HG03103 (cell line): ENCODE measurements around the gene KLK11.

Experiments
- ATAC-seq: cut with Tn5 transposase; IDR thresholded peaks from one replicate; pipeline ENCODE4 v1.9.1; 2021; ENCODE audit warnings: low read depth; ENCODE audit not compliant: unreplicated experiment

Gene KLK11

DNA sequence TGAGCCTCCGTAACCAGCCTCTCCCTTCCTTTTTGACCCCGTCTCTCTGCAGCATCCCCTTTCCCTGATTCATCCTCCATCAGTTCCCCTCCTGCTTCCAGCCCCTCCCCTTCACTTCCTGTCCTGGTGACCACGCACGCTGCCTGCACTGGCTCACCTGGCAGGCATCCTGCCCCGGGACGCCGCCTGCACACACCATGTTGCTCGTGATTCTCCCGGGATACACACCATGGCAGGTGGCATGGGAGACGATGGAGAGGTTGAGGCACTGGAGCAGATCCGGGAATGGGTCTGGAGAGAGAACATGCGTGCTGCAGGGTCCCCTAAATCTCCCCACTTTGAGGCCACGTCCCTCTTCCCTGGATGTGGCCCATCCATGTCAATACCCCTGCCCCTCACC lies 4.2 kb upstream of the KLK11 start:
- no peak for ATAC-seq

DNA sequence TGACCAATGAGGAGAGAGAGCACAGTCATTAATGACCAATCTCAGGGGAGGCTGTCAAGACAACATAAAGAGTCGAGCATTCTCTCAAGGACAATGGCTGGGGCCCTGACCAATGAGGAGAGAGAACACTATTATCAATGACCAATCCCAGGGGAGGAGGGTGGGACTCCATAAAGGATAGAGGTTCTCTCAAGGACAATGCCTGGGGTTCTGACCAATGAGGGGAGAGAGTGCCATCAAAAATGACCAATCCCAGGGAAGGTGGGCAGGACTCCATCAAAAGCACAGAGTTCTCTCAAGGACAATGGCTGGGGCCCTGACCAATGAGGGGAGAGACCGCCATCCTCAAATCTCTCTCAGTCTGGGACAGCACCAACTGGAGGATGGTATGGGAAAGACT lies 3.3 kb upstream of the KLK11 start:
- no peak for ATAC-seq

DNA sequence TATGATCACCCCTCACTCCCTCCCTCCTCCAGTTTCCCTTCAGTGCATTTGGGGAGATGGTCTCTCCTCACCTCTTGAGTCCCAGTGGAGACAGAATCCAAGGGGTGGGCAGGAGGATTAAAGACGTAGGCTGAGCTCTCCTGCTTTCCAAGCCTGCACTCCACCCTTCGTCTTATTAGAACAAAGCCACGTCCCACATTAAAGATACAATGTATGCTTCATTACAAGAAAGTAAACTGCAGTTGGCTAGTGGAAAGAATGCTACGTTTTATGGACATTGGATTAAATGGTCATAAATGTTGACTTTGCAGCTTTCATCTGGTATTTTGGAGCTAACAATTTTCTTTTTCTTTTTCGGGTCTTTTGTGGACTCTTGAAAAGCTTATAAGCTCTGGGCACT lies 1.5 kb upstream of the KLK11 start:
- no peak for ATAC-seq

DNA sequence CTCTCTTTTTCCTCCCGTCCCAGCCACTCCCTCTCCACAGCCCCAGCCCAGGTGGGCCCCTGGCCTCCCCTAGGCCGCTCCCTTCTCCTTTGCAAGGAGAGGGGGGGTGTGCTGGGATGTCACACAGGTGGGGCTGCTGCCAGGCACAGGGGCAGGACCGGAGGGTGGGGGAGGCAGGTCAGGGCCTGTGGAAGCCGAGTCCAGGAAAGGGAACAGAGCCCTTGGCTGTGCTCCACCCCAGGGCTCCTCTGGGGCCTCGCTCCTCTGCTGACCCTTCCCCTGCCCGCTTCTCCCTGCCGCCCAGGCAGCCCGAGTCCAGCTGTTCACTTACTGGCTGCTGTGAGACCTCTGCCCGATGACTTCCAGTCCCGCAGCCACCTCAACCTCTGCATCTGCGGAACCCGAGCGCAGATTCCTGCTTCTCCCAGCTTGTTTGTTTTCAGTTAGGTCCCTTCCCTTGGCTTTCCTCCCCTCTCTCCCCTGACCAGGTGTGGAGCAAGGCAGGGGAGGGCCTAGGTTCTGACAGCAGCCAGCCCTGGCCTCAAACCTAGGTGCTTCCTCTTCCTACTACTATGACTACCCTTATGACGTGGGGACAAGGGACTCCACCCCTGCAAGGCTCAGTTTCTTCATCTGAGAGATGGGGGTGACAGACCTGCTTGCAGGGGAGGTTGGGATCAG lies 850 bp upstream of the KLK11 start:
- ATAC-seq = no peak

DNA sequence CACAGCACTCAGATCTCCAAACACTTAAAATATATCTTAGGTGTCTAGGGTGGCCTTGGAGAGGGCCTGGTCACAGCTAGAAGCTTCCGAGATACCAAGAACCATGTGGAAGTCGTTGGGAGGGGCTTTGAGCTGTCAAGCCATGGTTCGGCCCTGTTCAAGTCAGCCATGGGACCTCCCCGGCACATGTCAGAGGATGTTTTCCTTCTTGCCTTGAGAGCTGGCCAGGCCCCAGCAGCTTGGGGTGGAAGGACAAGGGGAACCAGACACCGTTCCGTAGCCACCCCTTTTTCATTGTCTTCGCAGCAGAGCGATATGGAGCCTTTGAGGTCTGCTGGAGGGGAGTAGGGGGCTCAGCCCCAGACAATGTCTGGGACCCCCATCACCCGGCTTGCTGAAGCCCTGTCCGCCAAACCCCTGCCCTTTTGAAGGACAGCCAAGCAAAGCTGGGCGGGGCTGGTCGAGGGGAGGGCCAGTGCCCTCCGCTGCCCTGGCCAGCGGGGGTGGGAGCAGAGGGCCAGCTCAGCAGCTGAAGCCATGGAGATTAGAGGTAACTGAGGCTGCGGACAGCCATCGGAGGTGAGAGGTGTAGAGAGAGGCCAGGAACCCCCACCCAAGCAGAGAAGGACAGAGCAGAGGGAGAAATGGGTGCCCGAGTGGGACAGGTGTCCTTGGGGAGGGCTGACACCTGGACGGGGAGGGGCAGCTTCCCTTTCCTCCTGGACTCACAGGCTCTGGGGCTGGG lies 435 bp downstream of the KLK11 start:
- ATAC-seq = no peak

DNA sequence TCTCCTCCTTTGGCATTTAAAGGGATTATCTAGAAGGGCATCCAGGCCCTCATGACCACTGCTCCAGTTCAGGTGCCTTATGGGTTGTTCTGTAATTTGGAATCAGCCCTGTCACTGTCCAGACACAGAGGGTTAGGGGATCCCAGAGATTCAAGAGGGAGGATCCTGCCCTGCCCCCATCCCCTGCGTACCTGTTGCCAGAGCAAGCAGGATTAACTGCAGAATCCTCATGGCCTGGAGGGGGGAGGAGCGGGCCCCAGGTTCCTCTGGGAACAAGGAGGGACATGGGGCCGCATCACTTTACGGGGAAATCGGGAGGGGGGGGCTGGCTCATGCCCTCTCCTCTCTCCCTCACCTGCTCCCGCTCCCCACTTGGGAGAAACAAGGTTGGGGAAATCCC lies 1.0 kb downstream of the KLK11 start:
- ATAC-seq = no peak

DNA sequence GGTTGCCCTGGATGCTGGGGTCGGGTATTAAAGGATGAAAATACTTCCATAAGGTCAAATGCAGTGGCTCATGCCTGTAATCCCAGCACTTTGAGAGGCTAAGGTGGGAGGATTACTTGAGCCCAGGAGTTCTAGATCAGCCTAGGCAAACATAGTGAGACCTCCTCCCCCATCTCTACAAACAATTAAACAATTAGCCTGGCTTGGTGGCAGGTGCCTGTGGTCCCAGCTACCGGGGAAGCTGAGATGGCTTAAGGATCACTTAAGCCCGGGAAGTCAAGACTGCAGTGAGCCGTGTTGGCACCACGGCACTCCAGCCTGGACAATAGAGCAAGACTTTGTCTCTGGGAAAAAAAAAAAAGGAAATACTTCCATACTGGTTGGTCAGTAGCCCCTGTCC lies 1.5 kb downstream of the KLK11 start:
- ATAC-seq = no peak

DNA sequence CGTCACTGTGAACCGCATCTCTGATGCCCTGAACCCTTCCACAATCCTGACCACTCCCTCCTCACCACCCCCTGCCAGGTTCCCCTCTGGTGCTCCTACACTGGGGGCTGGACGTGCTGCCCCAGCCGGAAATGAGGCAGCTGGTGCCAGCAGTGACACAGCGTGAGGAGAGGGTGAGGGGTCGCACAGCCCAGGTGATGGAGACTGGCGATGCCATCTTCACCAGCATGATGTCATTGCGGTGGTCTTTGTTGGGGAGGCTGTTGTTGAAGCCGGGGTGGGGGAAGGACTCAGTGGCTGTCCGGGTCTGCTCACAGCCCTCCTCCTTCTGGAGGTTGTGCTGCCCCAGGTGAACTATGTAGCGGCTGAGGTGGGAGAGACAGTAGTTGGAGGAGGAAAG lies 2.5 kb downstream of the KLK11 start:
- no peak for ATAC-seq

DNA sequence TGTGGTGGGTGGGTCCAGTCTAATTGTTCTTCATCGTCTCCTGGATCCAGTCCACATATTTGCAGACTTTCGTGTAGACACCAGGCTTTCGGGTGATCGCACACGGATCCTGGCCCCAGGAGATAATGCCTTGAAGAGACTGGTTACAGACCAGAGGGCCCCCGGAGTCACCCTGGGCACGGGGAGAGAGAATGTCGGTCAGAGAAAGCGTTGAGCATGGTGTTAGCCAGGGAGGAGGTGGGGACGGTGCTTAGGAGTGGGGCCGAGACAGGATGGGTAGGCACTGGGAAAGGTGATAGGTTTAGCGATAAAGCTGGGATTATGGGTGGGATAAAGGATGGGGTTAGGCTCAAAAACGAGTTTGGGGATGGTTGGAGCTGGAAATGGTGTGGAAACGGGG lies 3.9 kb downstream of the KLK11 start:
- no peak for ATAC-seq

DNA sequence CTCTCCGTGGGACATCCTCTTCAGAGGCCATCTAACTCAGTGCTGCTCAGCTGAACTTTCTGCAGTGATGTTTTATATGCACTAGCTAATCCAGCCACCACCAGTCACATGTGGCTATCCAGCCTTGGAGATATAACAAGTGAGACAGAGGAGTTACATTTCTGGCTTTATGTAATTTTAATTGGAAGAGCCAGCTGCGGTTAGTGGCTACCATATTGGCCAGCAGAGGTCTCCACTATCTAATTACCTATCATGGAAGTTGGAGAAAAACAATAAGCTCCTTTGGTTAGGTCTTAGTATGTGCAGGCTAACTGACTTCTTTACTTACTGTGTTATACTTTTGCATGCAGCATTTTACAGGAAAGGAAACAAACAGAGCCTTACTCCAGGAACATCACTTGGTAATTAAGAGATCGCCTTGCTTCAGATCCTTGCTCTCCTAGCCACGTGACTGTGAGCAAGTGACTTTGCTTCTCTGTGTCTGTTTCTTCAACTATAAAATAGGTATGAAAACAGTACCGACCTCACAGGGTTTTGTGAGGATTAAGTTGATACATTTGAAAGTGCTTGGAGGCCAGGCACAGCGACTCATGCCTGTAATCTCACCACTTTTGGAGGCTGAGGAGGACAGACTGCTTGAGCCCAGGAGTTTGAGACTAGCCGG lies 5.3 kb downstream of the KLK11 start:
- no peak for ATAC-seq

DNA sequence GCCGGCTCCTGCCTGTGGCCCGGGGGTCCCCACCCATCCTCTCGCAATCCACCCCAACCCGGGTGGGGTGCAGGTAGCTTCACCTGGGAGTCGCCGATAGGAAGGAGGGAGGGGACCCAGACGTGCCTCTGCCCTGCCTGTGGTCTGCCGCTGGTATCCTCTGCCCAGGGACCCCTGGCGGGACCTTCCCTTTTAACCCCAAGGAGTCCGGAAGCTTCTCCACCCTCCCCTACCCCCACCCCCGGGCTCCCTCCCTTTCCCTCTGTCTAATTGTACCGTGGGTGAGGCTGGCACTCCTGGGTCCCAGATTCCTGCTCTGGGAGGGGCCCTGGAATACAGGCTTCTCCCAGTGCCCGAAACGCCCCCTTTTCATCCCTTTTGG lies 6.9 kb downstream of the KLK11 start, which contains the start of gene KLK10:
KLK10 (minus strand) TSS at position 166 of the 382 bp plus-strand sequence. CDS start 579 bp downstream, outside the sequence.
- ATAC-seq = no peak

DNA sequence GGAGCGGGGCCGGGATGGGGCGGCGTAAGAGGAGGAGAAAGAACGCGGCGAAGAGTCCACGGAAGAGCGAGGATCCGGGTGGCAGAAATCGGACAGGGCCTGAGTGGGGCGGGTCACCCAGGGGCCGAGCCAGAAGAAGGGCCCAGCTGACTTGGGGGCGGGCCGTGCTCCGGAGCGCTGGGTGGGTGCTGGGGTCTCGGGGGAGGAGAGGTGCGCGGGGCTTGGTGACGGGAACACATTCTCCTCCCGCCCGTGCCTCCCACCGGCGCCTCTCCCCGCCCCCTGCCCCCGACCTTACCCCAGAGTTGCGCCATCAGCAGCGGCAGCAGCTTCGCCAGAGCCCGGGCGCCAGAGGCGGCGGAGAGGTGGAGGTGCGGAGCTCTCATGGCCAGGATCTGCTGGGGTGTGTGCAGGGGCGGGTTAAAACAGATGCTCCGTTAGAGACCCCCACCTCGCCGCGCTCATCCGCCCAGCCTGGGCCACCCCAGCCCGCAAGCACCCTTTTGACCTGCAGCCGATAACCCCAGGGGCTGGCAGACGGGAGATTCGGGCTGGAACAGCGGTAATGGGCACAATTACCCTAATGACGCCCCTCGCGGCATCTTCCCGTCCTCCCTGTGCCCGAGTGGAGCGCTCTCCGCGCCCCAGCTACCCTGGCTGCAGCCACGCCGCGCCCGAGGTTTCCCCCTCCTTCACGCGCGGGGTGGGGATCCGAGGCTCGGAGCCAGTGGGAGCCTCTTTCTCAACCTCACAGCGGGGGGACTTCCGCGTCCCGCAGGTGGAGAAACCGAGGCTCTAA lies 7.5 kb downstream of the KLK11 start:
- no peak for ATAC-seq

DNA sequence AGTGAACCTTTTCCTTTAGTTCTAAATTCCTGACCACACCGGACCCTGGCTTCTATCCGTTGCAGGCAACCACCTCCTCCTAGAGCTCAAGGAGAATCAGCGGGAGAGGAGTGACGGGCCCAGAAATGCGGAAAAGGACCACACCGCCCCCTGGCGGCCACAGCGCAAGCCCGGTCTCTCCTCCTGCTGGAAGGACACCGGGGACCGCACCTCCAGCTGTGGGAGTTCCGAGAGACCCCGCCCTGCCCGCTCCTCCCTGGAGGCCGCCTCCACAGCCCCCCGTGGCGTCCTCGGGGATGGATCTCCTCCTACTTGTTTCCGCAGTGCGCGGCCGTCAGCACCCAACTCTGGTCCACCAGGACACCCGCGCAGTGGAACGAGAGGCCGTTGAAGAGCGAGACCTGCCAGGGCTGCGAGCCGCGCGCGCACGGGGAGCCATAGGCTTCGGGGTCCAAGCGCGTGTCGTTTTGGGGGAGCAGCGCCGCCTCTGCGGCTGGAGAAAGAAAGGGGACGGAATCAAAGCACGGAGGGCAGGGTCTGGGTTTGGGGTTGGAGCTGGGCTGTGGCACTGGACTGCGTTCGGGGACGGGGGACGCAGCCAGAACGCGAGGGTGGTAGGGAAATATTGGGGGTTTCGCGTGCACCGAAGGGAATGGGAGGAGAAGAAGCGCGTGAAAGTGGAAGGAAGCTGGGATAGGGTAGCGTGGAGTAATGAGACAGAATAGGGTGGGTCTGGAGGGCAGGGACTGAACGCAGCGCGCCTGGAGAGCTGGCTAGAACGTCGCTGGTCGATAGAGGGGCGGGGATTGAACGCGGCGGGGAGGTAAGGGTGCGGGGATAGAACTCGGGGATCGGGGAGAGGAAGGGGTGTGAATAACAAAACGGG lies 9.4 kb downstream of the KLK11 start:
- ATAC-seq = no peak

DNA sequence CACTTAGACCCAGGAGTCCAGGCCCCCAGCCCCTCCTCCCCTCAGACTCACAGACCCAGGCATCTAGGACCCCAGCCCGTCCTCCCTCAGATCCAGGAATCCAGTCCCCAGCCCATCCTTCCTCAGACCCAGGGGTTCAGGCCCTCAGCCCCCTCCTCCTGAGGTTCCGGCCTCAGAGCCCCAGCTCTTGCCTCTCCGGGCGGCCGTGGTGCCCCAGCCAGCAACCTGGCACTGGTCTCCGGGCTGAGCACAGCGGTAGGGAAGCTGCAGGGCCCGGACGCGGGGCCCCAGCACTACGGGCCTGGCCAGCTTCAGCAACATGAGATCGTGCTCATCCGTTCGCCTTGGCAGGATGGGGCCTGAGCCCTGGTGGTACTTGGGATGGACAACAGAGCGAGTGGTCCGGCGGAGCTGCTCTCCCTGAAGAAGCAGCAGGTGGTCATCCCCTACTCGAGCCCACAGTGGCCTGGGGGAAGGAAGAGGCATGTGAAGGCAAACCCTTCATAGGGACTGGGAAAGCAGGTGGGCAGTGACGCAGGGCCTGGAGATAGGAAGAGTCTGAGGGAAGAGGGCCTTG lies 10.6 kb downstream of the KLK11 start:
- ATAC-seq = no peak

DNA sequence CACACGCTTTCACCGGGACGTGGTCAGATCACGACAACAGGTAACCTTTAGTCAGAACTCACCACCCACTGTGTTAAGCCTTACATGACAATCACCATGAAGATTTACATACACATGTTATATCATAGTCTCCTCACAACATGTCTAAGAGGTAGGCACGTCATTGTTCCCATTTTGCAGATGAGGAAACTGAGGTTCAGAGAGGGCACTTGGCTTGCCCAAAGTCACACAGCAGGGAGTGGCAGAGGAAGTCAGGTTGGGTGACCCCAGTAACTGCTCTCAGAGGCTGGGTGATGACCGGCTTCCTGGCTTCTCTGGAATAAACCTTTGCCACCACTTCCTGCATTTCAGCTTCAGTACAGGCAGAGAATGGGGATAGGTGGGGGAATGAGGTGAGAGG lies 12.2 kb downstream of the KLK11 start:
- ATAC-seq = no peak

DNA sequence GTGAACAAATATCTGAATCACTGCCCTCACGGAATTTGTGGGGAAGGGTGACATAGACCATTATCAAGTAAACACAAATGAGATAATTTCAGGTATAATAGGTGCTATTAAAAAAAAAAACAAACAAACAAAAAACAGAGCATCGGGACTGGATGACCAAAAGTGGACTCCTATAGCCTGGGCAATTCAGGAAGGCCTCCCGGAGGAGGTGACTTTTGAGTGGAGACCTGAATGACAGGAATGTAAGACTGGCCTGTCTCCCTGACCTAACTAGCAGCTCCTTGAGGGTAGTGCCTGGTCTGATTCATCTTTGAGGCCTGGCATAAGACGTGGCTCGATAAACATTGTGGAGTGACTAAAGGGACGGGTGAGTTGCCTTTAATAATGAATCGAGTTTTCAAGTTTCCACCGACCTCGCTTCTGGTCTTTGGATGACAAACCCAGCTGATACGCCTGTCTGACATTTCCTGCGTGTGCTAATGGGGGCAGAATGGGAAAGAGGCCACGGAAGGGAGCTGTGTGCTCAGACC lies 13.7 kb downstream of the KLK11 start:
- ATAC-seq = no peak

DNA sequence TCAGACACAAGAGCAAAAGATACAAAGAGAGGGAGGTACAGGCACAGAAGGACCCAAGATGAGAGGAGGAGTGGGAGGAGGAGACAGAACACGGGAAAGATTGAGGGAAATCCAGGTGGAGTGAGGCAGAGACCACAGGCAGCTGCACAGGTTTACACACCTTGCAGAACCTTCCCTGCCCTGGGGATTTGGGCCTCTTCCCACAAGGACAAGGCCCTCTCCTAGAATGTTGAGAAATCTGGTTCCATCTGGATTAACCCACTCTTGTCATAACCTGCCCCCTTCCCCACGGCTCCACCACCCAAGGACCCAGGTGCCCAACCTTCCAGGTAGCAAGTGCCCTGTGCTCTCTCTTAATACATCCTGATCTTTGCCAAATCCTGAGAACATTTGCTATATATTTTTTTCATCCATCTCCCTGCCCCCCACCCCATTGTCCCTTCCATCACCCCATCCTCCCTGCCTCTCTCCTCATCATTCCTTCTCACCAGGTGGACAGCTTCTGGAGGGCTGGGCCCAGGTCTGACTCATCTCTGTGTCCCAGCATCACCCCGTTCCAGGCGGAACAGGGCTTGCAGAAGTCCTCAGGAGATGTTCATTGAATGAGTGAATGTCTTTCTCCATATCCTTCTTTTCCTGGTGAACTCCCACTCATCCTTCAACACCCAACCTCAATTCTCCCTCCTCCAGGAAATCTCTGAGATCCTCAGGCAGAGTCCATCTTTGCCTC lies 16.2 kb downstream of the KLK11 start:
- ATAC-seq = no peak

DNA sequence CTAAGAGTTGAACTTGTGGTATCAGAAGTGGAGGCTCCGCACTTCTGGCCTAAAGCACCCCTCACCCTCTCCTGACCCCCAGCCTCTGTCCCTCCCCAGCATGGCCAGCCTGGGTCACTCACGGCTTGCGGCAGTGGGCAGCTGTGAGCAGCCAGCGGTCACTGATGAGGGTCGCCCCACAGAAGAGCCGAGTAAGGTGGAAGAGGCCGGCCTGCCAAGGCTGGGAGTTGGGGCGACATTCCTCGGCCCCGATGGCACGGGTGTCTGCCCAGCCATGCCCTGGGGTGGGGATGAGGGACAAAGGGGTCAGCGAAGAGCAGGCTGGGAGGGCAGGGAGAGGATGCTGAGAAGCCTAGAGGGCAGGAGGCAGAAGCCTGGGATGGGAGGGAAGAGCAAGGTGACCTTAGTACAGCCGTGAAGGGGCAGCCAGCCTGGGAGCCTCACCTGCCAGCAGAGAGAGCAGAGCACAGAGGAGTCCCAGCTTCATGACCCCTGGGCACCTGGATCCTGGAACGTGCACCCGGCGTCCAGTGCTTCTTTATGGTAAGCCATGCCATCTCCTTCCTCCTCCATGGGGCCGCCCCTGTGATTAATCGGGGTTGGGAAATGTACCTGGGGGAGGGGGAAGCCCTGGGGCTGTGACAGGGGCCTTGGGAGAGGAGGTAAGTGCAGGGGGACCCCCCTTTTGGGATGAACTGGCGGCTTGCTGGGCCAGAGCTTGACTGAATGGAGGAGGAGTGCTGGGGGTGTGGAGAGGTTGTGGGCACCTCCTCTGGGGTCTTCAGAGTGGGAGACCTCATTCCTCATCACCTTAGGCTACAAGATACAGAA lies 17.1 kb downstream of the KLK11 start:
- ATAC-seq = no peak
